Fibroblast of mammary gland (primary cell): ENCODE results near the gene AP1M2.
A peak's percentile ranks its signal among the peaks of the same experiment; 100 is the strongest.

Source experiments
- DNase-seq: peaks from one replicate; pipeline ENCODE4 v3.0.0-alpha.2; 2010; ENCODE audit warnings: low read depth
- H3K4me3 ChIP-seq: 2 replicates; pipeline ENCODE4 v1.5.1; 2011; ENCODE audit warnings: low read depth, mild to moderate bottlenecking, low read length, moderate library complexity; ENCODE audit not compliant: control insufficient read depth
- TF ChIP-seq, protein P1 (sequence below): conservative IDR thresholded peaks from 2 replicates; pipeline ENCODE4 v1.5.1; 2011; ENCODE audit warnings: low read depth, low read length, inconsistent platforms; ENCODE audit not compliant: control insufficient read depth, insufficient read depth

The AP1M2 gene

DNA sequence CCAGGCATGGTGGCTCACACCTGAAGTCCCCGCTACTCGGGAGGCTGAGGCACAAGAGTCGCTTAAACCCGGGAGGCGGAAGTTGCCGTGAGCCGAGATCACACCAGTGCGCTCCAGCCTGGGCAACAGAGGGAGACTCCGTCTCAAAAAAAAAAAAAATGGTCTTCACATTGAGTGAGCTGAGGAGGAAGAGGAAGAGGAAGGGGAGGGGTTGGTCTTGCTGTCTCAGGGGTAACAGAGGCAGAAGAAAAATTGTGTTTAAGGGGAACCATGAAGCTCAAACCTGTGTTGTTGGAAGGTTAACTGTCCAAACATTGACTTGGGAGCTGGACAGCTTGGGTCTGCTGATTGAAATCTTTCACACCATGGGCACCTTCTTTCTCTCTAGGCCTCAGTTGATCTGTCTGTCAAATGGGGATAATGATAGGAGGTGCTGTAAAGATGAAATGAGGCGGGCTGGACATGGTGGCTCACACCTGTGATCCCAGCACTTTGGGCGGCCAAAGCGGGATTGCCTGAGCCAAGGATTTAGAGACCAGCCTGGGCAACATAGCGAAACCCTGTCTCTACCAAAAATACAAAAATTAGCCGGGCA, 28.4 kb upstream of the AP1M2 start:
- H3K4me3 ChIP-seq, result no peak overlapping the region
- TF ChIP-seq, protein P1, sequence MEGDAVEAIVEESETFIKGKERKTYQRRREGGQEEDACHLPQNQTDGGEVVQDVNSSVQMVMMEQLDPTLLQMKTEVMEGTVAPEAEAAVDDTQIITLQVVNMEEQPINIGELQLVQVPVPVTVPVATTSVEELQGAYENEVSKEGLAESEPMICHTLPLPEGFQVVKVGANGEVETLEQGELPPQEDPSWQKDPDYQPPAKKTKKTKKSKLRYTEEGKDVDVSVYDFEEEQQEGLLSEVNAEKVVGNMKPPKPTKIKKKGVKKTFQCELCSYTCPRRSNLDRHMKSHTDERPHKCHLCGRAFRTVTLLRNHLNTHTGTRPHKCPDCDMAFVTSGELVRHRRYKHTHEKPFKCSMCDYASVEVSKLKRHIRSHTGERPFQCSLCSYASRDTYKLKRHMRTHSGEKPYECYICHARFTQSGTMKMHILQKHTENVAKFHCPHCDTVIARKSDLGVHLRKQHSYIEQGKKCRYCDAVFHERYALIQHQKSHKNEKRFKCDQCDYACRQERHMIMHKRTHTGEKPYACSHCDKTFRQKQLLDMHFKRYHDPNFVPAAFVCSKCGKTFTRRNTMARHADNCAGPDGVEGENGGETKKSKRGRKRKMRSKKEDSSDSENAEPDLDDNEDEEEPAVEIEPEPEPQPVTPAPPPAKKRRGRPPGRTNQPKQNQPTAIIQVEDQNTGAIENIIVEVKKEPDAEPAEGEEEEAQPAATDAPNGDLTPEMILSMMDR, result no peak
- DNase-seq, result no peak

DNA sequence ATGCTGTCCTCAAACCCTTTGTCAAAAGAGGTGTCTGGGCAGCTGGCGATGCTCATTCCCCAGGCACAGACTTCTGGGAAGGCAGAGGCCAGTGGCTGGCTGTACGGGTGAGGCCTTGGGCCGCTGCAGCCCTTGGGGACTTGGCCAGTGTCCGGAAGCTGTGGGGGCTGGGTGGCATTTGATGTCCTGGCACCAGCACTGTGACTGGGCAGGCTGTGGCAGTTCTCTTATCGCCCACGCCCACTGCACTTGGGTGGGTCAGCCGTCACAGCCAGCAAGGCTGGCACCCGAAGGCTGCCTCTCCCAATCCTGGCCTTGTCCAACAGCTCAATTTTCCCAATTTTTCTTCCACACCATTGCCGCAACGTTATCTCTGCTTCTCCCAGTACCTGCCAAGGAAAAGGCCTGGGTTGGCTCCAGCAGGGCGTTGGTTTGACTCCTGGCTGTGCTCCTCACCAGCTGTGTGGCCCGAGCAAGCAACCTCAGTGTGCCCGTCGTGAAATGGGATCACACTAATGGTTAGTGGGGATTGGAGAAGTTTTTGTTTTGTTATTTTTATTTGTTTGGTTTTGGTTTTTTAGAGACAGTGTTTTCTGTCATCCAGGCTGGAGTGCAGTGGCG, 25.5 kb upstream of the AP1M2 start:
- TF ChIP-seq, protein P1, result no peak
- no peak for DNase-seq
- H3K4me3 ChIP-seq, result no peak overlapping the region

DNA sequence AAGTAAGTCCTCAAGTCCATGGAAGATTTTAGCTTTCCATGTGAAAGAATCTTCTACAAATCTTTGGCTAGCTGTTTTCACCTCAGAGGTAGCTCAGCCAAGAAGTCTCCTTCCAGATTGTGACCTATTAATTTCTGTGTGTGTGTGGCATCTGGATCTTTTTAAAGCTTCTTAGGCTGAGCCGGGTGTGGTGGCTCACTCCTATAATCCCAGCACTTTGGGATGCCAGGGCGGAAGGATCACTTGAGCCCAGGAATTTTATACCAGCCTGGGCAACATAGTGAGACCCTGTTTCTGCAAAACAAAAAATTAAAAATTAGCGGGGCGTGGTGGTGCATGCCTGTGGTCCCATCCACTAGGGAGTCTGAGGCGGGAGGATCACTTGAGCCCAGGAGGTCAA, 24.8 kb upstream of the AP1M2 start:
- DNase-seq, result no peak
- no peak overlapping the region for H3K4me3 ChIP-seq
- TF ChIP-seq, protein P1, result no peak

DNA sequence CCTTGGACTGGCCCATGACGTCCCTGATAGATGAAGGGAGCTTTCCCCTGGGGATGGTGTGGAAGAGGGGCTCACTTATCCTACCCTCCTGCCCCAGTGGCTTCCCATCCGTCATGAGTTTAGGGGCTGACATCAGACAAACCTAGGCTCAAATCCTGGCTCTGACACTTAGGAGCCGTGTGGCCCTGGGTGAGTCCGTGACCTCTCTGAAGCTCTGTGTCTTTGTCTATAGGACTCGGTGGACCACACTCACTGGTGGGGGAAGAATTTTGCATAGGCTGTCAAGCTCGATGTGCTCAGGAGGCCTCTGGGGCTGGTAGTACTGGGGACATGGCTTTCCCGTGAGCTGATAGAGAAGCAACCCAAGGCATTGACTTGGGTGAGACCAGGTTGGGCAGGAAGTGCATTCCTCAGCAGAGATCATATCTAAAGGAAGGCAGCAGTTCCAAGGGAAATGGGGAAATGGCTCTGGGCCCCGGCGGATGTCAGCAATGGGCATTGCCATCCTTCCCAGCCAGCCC, 17.4 kb upstream of the AP1M2 start:
- no peak overlapping the region for H3K4me3 ChIP-seq
- DNase-seq, result no peak
- TF ChIP-seq, protein P1, result no peak

DNA sequence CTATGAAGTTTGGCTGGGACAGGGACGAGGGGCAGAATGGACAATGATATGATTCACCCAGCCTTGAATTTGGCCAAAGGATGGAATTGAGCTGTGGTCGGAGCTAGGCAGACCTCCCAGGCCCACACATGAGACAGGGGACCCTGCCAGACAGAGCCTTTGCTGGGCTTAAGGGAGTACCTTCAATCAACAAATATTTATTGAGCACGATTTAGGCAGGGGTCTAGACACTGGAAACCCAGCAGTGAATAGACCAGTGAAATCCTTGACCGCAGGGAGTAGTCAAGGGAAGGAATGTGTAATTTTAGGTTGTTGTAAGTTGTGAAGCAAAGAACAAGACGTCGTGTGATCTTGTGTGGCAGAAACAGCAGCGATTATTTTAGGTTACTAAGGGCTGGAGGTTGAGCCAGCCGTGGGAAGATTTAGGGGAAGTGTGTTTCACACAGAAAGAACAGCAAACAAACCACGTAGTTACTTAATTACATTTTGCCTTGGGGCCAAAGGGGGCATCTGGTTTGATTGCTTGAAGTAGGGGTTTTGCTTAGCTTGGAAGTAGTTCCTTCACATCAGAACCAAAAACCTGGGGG, 16.9 kb upstream of the AP1M2 start:
- no peak overlapping the region for H3K4me3 ChIP-seq
- TF ChIP-seq, protein P1, result no peak
- DNase-seq, result peak; percentile 7

DNA sequence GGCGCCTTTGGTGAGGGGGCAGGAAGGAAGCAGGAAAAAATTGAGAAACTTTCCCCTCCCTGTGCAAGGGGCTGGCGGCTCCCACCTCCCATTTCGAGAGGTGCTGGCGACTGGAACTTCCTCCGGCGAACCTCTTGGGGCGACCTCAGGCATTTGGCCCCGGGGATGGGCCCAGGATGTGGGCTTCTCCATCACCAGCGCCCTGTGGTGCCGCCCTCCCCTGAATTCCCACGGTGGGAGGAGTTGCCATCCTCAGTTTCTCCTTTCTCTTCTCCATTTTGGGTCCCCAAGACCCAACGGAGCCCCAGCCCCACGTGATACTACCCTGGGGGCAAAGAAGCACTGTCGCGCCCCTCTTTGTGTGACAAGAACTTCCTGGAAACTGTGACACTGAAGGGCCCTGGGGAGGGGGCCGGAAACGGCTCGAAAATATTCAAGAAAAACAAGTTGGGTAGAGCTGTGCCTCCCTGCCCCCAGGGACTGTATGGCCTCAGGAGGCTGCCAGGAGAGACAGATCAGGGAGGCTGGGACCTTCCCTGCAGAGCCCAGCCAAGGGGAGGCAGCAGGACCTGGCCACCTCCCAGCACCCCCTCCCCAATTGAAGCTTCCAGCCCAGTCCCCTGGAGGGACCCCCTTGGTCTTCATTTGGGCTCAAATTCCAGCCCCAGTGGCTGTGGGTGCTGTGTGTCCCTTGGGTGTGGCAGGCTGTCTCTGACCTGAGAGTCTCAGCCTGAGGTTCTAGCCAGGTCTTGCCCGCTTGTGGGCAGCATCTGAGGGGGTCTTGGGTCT, 16.2 kb upstream of the AP1M2 start:
- no peak for DNase-seq
- TF ChIP-seq, protein P1, result no peak

More for the DNA sequence above, 16.2 kb upstream of the AP1M2 start:
- peak overlapping the region; percentile 86 for H3K4me3 ChIP-seq
